Cardiac fibroblast (primary cell): ENCODE measurements around the gene PEAK1.
A peak's percentile ranks its signal among the peaks of the same experiment; 100 is the strongest.

ENCODE experiments used
- DNase-seq, 2 donors: peaks; one replicate each; pipeline versions ENCODE4 v3.0.0 to v3.0.0-alpha.2; 2010; ENCODE audit warnings: low read depth in 2 of 2
- H3K4me3 ChIP-seq, 2 donors: replicated peaks in 1 of 2; 1 replicate in 1 of 2; 2 replicates in 1 of 2; pipeline ENCODE4 v1.5.1; 2011; ENCODE audit warnings: low read depth in 2 of 2, low read length in 2 of 2, mild to moderate bottlenecking in 2 of 2, moderate library complexity in 1 of 2
- TF ChIP-seq, protein P1 (sequence below): IDR thresholded peaks from one replicate; pipeline ENCODE4 v1.5.1; 2011; ENCODE audit warnings: low read depth, mild to moderate bottlenecking, low read length, inconsistent platforms

PEAK1 gene

DNA sequence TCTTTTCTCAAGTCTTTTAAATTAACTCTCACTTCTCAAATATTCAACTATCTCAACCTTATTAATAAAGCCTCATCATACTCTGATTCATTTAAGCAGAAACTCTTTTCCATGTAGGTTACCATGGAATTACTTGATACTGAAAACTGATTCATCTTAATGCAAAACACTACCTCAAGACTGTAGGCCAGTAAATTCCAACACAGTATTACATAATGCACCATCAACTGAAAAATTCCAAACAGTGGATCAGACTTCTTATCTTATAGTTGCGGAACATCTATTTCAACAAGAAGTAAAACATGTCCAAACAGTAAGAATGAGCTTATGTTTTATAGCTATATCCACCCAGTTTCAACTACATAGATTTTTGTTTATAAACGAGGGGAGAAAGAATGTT lies 124.5 kb downstream of the PEAK1 start:
- peak; percentile 65 to 73 for DNase-seq
- TF ChIP-seq, protein P1, sequence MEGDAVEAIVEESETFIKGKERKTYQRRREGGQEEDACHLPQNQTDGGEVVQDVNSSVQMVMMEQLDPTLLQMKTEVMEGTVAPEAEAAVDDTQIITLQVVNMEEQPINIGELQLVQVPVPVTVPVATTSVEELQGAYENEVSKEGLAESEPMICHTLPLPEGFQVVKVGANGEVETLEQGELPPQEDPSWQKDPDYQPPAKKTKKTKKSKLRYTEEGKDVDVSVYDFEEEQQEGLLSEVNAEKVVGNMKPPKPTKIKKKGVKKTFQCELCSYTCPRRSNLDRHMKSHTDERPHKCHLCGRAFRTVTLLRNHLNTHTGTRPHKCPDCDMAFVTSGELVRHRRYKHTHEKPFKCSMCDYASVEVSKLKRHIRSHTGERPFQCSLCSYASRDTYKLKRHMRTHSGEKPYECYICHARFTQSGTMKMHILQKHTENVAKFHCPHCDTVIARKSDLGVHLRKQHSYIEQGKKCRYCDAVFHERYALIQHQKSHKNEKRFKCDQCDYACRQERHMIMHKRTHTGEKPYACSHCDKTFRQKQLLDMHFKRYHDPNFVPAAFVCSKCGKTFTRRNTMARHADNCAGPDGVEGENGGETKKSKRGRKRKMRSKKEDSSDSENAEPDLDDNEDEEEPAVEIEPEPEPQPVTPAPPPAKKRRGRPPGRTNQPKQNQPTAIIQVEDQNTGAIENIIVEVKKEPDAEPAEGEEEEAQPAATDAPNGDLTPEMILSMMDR: no peak
- no peak overlapping the region for H3K4me3 ChIP-seq

DNA sequence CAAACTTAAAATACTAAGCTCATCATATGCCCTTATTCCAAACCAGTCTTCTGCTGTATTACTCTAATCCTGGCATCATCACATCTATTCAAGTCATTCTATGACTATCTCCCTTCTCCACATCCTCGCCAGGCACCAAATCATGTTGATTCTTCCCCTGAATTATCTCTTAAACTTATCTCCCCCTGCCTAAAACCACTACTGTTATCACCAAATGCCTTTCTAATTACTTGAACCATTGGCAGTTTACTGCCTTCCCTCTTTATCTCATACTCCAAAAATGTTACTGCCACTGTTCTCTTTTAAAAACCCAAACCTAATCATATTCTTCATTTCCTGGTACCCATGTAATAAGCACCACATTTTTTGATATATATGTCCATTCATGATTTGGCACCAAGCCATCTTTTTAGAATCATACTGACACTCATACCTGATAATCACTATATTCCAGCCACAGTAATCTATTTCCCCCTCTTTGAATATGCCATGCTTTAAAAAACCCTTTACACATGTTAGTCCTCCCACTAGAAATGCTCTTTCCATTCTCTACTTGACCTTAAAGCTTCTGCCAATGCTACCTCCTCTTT lies 126.8 kb downstream of the PEAK1 start:
- TF ChIP-seq, protein P1: no peak
- H3K4me3 ChIP-seq: no peak overlapping the region
- DNase-seq: no peak

DNA sequence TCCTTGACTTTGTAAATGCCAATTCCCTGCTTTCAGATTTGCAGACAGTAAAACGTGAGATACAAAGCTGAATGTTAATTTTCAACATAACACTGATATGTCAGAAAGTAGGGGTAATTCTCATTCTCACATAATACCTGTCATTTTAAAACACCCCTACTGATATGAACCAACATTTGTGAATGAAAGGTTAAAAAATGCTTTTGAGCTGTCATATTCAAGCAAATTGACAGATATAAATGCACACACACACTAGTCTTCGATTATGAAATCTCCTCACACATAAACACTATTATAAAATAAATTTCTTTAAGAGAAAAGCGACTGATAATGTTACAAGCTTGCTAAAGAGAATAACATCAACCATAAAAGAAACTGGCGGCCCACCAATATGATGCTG lies 128.8 kb downstream of the PEAK1 start:
- DNase-seq: no peak
- no peak overlapping the region for H3K4me3 ChIP-seq
- TF ChIP-seq, protein P1: no peak

DNA sequence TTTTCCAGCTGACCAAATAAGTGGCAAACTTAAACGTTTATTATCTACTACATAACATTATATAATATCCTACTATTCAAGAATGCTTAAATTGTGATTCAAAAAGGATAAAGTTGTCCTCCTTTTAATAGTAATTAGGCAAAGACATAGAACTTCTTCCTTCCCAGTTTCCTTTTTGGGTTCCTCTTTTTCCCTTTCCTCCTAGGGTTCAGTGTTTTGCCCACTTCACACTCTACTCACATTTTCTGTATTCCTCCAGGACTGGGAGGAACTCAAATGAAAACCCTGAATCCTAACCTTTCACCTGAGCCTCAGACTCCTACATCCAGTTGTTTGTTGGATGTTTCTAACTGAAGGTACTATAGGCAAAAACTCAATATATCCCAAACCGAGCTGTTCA lies 132.5 kb downstream of the PEAK1 start:
- H3K4me3 ChIP-seq: no peak overlapping the region
- TF ChIP-seq, protein P1: no peak
- no peak for DNase-seq

DNA sequence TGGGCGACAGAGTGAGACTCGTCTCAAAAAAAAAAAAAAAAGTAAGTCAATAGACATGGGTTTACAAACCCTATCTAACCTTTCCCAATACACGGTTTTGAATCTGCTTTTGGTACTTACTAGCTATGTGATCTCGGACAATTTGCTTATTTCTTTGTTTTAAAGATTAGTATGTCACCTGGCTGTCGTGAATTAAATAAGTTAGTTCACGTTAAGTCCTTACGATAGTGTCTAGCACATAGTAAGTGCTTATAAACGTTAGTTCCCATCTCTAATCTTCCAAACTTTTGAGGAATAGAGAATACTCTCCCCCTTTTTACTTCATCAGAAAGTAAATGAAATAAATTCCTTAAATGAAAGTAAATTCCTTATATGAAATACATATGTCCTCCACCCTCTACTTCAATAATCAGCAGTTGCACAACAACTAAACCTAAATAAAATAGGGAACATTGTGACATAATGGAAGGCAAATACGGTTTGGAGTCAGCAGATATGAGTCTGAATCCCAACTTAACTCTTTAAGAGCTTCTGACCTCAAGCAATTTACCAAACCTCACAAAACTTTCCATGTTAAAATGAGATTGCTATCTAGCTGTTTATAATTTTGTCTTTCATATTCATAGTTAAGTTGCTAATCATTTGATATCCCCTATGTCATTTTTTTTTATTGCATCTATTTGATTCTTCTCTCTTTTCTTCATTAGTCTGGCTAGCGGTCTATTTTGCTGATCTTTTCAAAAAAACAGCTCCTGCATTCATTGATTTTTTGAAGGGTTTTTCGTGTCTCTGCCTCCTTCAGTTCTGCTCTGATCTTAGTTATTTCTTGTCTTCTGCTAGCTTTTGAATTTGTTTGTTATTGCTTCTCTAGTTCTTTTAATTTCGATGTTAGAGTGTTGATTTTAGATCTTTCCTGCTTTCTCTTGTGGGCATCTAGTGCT lies 134.6 kb downstream of the PEAK1 start:
- TF ChIP-seq, protein P1: no peak
- no peak overlapping the region for H3K4me3 ChIP-seq
- no peak for DNase-seq

DNA sequence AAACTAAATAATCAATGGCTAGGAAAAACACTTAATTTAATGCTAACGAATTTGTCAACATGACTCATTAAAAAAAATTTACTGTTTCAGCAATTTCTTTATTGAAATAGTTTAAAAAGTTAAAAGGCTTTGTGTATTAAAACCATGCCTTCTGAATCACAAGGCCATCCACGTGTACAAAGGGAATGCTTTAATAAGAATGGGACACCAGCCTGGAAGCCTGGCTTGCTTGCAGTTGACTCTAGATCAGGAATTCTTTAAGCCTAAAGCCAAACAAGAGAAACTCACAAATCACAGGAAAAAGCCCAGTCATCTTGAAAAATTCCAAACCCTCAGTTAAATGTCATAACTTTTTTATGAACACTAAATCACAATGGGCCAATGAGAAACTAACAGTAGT lies 137.6 kb downstream of the PEAK1 start:
- no peak overlapping the region for H3K4me3 ChIP-seq
- TF ChIP-seq, protein P1: no peak
- DNase-seq: peak; percentile 56 to 71
